Brain microvascular endothelial cell (primary cell): Measurements from ENCODE around the gene TENM3.

Experiments
- DNase-seq: peaks from one replicate; pipeline ENCODE4 v3.0.0-alpha.2; 2020
- H3K27ac ChIP-seq: fragments of 250-450 bp; sonication (Bioruptor Pico); 2 replicates; pipeline ENCODE4 v1.5.1; 2020; ENCODE audit warnings: mild to moderate bottlenecking, moderate library complexity
- H3K27me3 ChIP-seq: fragments of 250-450 bp; sonication (Bioruptor Pico); replicated peaks from 2 replicates; pipeline ENCODE4 v1.5.1; 2020; ENCODE audit warnings: mild to moderate bottlenecking
- H3K36me3 ChIP-seq: fragments of 250-450 bp; sonication (Bioruptor Pico); replicated peaks from 2 replicates; pipeline ENCODE4 v1.5.1; 2020; ENCODE audit warnings: mild to moderate bottlenecking
- H3K4me3 ChIP-seq: 2 replicates; pipeline ENCODE4 v1.5.1; 2011; ENCODE audit warnings: low read depth, mild to moderate bottlenecking, control low read depth, low read length, moderate library complexity
- in situ Hi-C: cut with HindIII; loops from 2 replicates; pipeline ENCODE4 v1.10.0; 2017; ENCODE audit warnings: low sequenced_read_pairs, low pct_ligation_motif_present
- TF ChIP-seq, protein P1 (sequence below): IDR thresholded peaks from 2 replicates; pipeline ENCODE4 v1.5.1; 2011; ENCODE audit warnings: low read depth, mild to moderate bottlenecking, moderate library complexity, low read length, control low read depth, inconsistent platforms; ENCODE audit errors: missing control alignments

The TENM3 gene

DNA sequence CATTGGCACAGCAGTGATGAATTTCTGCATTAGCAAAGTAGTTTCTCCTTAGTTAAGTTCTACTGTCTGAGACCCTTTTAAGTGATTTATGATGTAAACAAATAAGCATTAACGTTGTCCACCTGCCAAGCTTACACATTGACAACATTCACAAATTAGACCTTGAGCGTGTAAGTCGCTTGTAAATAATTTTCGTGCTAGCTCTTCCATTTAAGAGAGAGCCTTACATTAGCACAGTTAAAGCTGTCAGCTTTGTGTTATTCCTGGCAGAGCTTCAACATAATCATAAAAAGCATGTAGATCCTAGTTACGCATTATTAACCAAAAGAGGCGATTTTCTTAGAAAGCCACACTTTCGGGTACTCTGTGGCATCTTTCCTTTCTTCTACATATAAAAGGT is 546.3 kb downstream of the TENM3 start:
- TF ChIP-seq, protein P1, sequence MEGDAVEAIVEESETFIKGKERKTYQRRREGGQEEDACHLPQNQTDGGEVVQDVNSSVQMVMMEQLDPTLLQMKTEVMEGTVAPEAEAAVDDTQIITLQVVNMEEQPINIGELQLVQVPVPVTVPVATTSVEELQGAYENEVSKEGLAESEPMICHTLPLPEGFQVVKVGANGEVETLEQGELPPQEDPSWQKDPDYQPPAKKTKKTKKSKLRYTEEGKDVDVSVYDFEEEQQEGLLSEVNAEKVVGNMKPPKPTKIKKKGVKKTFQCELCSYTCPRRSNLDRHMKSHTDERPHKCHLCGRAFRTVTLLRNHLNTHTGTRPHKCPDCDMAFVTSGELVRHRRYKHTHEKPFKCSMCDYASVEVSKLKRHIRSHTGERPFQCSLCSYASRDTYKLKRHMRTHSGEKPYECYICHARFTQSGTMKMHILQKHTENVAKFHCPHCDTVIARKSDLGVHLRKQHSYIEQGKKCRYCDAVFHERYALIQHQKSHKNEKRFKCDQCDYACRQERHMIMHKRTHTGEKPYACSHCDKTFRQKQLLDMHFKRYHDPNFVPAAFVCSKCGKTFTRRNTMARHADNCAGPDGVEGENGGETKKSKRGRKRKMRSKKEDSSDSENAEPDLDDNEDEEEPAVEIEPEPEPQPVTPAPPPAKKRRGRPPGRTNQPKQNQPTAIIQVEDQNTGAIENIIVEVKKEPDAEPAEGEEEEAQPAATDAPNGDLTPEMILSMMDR: no peak
- in situ Hi-C loops: no loop called here
- no peak for DNase-seq

DNA sequence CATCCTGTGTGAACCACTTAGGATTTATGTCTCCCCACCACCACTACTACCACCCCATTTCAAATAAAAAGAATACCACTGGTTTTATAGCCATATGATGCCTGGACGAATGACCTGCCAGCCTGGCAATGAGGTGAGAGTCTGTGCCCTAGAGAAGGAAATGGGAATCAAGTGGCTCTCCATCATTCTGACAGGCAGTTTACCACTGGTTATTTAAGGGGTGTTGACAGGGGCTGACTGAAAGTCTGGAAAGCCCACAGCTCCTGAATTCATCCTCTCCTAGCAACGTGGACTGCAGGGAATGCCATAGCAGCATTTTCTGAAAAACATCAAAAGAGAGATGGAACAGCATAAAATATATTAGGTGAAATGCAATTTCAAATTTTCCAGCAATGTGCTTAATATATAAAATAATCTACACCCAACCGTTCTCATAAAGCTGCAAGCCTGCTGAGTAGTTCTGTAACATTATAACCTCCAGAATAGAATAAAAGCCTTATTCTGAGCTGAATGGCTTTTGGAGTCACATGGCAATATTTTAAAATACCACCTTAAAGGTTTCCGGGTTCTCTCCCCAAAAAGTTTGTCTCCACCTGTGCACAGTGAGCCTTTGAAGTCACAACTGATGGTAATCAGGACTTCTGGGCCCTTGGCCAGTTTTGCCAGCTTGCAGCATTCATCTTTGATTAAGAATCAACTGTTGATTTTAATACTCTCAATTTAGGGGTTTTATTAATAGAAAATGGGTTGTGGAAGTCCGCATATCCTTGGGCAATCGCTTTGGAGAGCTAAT is 552.4 kb downstream of the TENM3 start:
- DNase-seq: no peak
- in situ Hi-C loops: no loop called here
- TF ChIP-seq, protein P1: no peak

More for the DNA sequence above, 546.3 kb downstream of the TENM3 start:
- Histone ChIP-seq H3K4me3 (no peak overlapping the region), H3K27ac (no peak overlapping the region), H3K36me3 (no peaks in the 10 kb centered on the region), H3K27me3 (no peaks in the 10 kb centered on the region)

DNA sequence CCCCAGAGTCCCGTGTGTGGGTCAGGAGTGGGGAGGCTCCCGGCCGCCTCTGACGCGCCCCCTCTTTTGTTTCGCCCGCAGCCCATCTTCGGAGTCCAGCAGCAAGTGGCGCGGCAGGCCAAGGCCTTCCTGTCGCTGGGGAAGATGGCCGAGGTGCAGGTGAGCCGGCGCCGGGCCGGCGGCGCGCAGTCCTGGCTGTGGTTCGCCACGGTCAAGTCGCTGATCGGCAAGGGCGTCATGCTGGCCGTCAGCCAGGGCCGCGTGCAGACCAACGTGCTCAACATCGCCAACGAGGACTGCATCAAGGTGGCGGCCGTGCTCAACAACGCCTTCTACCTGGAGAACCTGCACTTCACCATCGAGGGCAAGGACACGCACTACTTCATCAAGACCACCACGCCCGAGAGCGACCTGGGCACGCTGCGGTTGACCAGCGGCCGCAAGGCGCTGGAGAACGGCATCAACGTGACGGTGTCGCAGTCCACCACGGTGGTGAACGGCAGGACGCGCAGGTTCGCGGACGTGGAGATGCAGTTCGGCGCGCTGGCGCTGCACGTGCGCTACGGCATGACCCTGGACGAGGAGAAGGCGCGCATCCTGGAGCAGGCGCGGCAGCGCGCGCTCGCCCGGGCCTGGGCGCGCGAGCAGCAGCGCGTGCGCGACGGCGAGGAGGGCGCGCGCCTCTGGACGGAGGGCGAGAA is 556.5 kb downstream of the TENM3 start:
- Histone ChIP-seq H3K27ac (no peak overlapping the region), H3K27me3 (no peaks in the 10 kb centered on the region), H3K36me3 (no peaks in the 10 kb centered on the region), H3K4me3 (no peak overlapping the region)
- TF ChIP-seq, protein P1: no peak
- DNase-seq: no peak
- in situ Hi-C loops: no loop called here

More for the DNA sequence above, 552.4 kb downstream of the TENM3 start:
- Histone ChIP-seq H3K27ac (no peak overlapping the region), H3K27me3 (no peaks in the 10 kb centered on the region), H3K4me3 (no peak overlapping the region), H3K36me3 (no peaks in the 10 kb centered on the region)

DNA sequence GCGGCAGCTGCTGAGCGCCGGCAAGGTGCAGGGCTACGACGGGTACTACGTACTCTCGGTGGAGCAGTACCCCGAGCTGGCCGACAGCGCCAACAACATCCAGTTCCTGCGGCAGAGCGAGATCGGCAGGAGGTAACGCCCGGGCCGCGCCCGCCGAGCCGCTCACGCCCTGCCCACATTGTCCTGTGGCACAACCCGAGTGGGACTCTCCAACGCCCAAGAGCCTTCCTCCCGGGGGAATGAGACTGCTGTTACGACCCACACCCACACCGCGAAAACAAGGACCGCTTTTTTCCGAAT is 557.0 kb downstream of the TENM3 start:
- no peak overlapping the region for H3K27ac ChIP-seq
- TF ChIP-seq, protein P1: no peak
- no peaks in the 10 kb centered on the region for H3K36me3 ChIP-seq
- no peak for DNase-seq
- no peaks in the 10 kb centered on the region for H3K27me3 ChIP-seq
- in situ Hi-C loops: no loop called here
- H3K4me3 ChIP-seq: no peak overlapping the region

DNA sequence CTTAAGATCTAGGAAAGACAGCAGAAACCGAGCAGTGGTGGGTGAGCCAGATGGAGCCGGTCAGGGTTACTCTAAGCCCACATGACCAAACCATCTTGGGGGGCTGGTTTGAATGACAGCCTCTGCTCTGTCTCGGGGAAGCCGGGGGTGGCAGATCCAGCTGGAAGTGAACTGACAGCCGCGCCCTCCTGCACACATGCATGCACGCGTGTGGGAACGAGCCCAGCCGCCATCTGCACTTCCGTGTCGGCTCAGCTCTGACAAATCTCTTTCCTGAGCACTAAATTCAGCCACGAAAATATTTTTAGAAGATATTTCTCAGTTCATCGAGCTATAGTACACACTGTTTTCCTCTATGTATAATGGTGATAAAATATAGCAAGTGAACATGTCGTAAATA is 558.4 kb downstream of the TENM3 start:
- H3K4me3 ChIP-seq: no peak overlapping the region
- in situ Hi-C loops: no loop called here
- H3K27ac ChIP-seq: no peak overlapping the region
- TF ChIP-seq, protein P1: no peak
- DNase-seq: no peak
- no peaks in the 10 kb centered on the region for H3K36me3 ChIP-seq
- no peaks in the 10 kb centered on the region for H3K27me3 ChIP-seq
